ENCODE measurements around the gene BRWD1.
"Not testable (repeated sequence)": the region's sequence is repeated elsewhere in the genome, so short reads cannot be mapped to it uniquely, and the experiment has no call there.

The BRWD1 gene

GRCh38 chr21:39178421-39178820, 135.0 kb downstream of the BRWD1 start:
- DNase-seq (ENCODE audit: insufficient read length, low spot score) (no peak), FAIRE-seq (no peak)

DNA sequence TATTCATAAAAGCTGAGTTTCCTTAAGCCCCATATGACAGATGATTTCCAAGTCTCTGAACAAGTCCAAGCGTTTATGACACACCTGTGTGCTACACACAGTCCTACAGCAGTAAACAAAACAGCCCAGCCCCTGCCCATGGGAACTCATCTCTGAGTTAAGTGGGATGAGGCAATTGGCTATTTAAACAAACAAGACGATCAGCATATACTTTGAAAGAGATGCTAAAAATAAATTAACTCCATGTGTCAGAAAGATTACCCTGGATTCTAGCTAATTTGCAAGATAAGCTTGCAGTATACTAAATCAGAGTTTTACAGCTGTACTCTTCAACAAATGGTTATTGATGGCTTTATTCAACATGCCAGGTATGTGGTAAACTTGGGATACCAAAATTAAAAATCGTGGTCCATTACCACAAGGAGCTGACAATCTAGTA, 137.1 kb downstream of the BRWD1 start:
- no peak for DNase-seq (ENCODE audit: insufficient read length, low spot score)
- FAIRE-seq, result no peak

DNA sequence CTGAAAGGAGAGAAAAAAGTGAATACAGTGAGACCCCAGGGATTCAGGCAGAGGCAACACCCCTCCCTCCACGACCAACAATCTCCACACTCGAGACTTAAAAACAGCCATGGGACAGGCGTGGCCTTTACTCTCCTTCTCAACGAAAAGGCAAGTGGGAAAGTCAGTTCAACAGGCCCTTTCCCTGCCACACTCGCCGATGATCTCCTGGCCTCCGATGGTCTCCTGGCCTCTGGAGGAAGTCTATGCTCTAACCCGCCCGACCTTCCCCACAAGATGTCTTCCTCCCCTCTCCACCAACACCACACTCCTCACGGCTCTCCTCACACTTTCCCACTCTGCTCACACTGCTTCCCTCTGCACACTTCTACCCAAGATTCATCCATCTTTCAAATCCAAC, 137.8 kb downstream of the BRWD1 start:
- no peak for FAIRE-seq
- no peak for DNase-seq (ENCODE audit: insufficient read length, low spot score)

GRCh38 chr21:39175154-39175553, 138.3 kb downstream of the BRWD1 start:
- DNase-seq (ENCODE audit: insufficient read length, low spot score) (no peak), FAIRE-seq (no peak)

DNA sequence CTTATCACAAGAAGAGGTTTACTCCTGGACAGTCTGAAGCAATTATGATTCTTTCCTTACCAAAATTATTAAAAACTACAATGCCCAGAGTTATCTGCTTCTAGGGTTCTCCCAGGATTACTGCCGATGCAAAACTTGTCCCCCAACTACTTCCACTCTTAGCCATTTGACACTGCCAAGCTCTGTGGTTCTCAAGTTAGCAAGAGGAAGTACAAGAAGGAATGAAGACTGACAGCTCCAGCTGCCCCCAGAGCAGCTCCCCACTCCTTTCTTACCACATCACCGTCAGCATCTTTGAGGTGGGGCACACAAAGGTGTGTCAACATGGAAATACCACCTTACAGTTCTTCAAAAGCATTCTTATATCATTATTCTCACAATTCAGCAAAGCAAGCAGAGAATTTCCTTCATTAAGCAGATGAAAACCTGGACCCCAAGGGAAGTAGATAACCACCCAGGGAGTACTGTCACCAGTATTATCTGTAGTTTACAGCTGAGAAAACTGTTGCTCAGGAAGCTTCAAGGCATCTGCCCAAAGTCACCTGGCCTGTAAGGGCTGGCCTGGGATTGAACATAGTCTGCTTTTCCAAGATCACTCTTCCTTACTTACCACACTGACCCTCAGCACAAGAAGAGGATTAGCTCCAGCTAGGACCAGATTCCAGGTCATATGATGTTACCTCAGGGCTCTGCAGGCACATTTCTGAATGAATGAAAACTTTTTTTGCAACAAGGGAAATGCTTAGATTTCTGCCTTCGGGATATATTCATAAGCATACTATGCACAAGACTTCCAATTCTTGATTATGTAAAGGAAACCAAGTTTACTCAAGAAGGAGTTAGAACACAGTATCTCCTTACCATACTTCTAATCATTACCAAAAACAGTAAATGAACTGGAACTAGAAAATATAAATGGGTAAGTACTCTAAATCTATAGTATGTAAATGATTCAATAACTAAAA, 139.4 kb downstream of the BRWD1 start:
- DNase-seq (ENCODE audit: insufficient read length, low spot score) (no peak), FAIRE-seq (no peak)

GRCh38 chr21:39169906-39170305, 143.5 kb downstream of the BRWD1 start:
- no peak for FAIRE-seq
- DNase-seq (ENCODE audit: insufficient read length, low spot score), result no peak

- FAIRE-seq (no peak), DNase-seq (ENCODE audit: insufficient read length, low spot score) (no peak)
Measured at GRCh38 chr21:39168800-39169199, 144.6 kb downstream of the BRWD1 start.

GRCh38 chr21:39164523-39164922, 148.9 kb downstream of the BRWD1 start:
- DNase-seq (ENCODE audit: insufficient read length, low spot score), result no peak
- FAIRE-seq, result no peak

GRCh38 chr21:39161064-39161463, 152.4 kb downstream of the BRWD1 start:
- FAIRE-seq (no peak), DNase-seq (ENCODE audit: insufficient read length, low spot score) (no peak)

DNA sequence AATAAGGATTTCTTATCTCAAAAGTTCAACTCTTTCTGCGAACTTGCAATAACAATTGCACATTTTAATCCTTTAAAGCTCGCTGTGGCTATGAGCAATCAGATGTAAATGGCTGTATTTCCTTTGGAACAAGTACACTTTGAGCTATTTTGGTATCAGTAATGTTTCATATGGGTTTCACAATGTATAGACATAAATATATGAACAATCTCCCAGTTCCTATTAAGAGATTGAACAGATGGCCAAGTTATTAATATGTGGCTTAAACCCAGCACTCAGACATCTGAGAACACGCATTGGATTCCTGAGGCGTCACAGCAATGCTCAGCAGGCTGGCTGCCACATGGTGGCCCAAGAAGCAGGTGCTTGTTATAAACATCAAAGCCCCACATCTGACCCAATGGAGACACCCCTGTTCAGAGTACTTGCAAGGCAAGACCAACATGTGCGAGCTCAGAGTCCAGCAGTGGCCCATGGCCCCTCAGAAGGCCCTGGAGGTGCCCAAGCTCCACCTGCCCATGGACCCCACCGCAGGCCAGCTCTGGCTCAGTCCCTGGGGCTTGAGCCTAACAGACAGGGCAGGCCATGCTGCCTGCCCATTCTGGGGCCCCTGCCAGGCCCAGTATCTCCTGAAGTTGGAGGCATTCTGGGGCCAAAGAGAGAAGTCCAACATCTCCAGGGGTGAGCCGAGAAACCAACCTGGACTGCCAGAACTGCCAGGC, 153.9 kb downstream of the BRWD1 start:
- FAIRE-seq, result no peak
- DNase-seq (ENCODE audit: insufficient read length, low spot score), result no peak

DNA sequence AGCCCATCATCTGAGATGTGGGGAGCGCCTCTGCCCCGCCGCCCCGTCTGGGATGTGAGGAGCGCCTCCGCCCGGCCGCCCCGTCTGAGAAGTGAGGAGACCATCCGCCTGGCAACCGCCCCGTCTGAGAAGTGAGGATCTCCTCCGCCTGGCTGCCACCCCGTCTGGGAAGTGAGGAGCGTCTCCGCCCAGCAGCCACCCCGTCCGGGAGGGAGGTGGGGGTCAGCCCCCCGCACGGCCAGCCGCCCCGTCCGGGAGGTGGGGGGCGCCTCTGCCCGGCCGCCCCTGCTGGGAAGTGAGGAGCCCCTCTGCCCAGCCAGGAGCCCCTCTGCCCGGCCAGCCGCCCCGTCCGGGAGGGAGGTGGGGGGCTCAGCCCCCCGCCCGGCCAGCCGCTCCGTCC, 156.2 kb downstream of the BRWD1 start:
- not testable (repeated sequence) for FAIRE-seq; DNase-seq (ENCODE audit: insufficient read length, low spot score)

GRCh38 chr21:39156024-39156423, 157.4 kb downstream of the BRWD1 start:
- FAIRE-seq (no peak), DNase-seq (ENCODE audit: insufficient read length, low spot score) (no peak)

- FAIRE-seq, result no peak
- no peak for DNase-seq (ENCODE audit: insufficient read length, low spot score)
Measured at GRCh38 chr21:39155578-39155977, 157.9 kb downstream of the BRWD1 start.

DNA sequence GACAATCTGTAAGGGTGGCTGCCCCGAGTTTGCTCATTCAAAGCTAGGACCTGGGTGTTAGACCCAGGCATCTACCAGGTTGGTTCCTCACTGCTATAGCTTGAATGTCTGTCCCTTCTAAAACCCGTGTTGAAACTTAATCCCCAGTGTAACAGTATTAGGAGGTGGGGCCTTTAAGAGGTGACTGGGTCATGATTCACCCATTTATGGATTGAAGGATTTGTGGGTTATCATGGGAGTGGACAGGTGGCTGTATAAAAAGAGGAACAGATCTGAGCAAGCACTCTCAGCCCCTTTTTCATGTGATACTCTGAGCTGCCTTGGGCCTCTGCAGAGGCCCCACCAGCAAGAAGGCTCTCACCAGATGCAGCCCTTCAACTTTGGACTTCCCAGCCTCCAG, 159.6 kb downstream of the BRWD1 start:
- no peak for DNase-seq (ENCODE audit: insufficient read length, low spot score)
- FAIRE-seq, result no peak

DNA sequence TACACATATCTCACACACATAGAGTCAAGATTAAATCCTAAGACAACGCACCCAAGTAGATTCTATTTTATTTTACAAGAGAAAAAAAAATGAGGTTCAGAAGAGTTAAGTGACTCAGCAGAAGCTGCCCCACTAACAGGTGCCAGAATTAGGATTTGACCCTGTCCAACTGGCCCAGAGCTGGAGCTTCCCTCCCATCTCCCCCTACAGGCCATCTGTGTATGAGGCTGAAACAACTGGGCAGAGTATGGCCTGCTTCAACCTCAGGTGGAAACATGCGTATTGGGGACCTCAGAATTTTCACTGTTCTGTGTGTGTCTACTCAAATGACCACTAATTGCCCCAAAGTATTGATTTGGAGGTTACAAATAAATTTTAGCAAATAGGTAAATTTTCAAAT, 160.1 kb downstream of the BRWD1 start:
- no peak for DNase-seq (ENCODE audit: insufficient read length, low spot score)
- FAIRE-seq, result no peak

GRCh38 chr21:39152271-39152670, 161.2 kb downstream of the BRWD1 start:
- DNase-seq (ENCODE audit: insufficient read length, low spot score) (no peak), FAIRE-seq (no peak)

DNA sequence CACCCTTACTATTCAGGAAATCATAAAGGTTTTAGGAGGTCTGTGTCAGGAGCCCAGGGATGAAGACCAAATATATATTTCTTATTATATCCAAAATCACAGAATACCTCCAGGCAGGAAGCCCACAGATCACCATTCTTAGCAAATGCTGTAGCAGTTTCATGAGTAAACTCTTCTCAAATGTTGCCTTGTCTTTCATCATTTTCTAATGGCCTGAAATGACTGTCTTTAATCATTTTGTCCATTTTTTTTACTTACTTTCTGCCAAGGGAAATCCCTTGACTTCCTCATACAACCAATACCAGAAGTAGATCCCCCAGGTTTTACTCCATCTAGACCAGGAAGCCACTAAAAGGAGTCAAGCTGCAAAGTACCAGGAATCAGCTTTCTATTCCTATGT, 162.6 kb downstream of the BRWD1 start:
- no peak for FAIRE-seq
- DNase-seq (ENCODE audit: insufficient read length, low spot score), result no peak

- DNase-seq (ENCODE audit: insufficient read length, low spot score), result no peak
- FAIRE-seq, result no peak
Measured at GRCh38 chr21:39150316-39150715, 163.1 kb downstream of the BRWD1 start.

- FAIRE-seq, result no peak
- DNase-seq (ENCODE audit: insufficient read length, low spot score), result no peak
Measured at GRCh38 chr21:39149882-39150281, 163.6 kb downstream of the BRWD1 start.

- FAIRE-seq (no peak), DNase-seq (ENCODE audit: insufficient read length, low spot score) (no peak)
Measured at GRCh38 chr21:39148975-39149374, 164.5 kb downstream of the BRWD1 start.

- DNase-seq (ENCODE audit: insufficient read length, low spot score) (no peak), FAIRE-seq (no peak)
Measured at GRCh38 chr21:39144191-39144590, 169.2 kb downstream of the BRWD1 start.

- DNase-seq (ENCODE audit: insufficient read length, low spot score) (no peak), FAIRE-seq (no peak)
Measured at GRCh38 chr21:39142972-39143371, 170.5 kb downstream of the BRWD1 start.

Data from HTR-8/SVneo (cell line).